ENCODE measurements around the gene KRTAP5-9. TPM values are rescaled to one million over a fixed set of nuclear protein-coding genes. Genes with fewer than 3 reads are reported as not detected.

Gene KRTAP5-9
- polyA plus RNA-seq, 1 donor (not counting 4 experiments of a cell fraction or from before 2014, with no cell fraction given) = 0.05 TPM

GRCh38 chr11:71542382-71542781, 5.8 kb upstream of the KRTAP5-9 start:
- Histone ChIP-seq H3K4me3 (ENCODE audit: control insufficient read depth in 2 of 3, extremely low read depth in 1 of 3, insufficient read depth in 2 of 3, low read depth in 1 of 3, low read length in 3 of 3) (no peak overlapping the region), H3K27ac (ENCODE audit: control insufficient read depth, insufficient read depth, low read length) (no peak overlapping the region), H3K27me3 (ENCODE audit: control insufficient read depth, extremely low read depth, insufficient read depth, low read length) (no peaks in the 10 kb centered on the region), H3K9me1 (ENCODE audit: control insufficient read depth, extremely low read depth, insufficient read depth, low read length) (no peaks in the 10 kb centered on the region), H3K36me3 (ENCODE audit: control insufficient read depth in 2 of 2, extremely low read depth in 1 of 2, insufficient read depth in 2 of 2, low read length in 2 of 2) (no peaks in the 10 kb centered on the region), H3K9ac (ENCODE audit: control insufficient read depth, extremely low read depth, insufficient read depth, low read length) (no peak overlapping the region), H3K4me1 (ENCODE audit: control insufficient read depth, extremely low read depth, insufficient read depth, low read length) (no peaks in the 10 kb centered on the region), H3K79me2 (ENCODE audit: control insufficient read depth, insufficient read depth, low read length) (no peaks in the 10 kb centered on the region), H4K20me1 (ENCODE audit: control insufficient read depth, extremely low read depth, insufficient read depth, low read length) (no peaks in the 10 kb centered on the region), H2AFZ (ENCODE audit: control insufficient read depth, low read length) (no peak overlapping the region), H3K4me2 (ENCODE audit: control insufficient read depth, extremely low read depth, insufficient read depth, low read depth, low read length) (no peak overlapping the region), H3K9me3 (ENCODE audit: control insufficient read depth, low read depth, low read length) (no peaks in the 10 kb centered on the region)
- TF ChIP-seq CTCF (optimal IDR thresholded peaks at IDR 0.05 in 1 of 3, IDR thresholded peaks at IDR 0.05 in 1 of 3, conservative IDR thresholded peaks at IDR 0.05 in 1 of 3; ENCODE audit: extremely low read depth in 1 of 3, insufficient read depth in 2 of 3, low read length in 3 of 3) = no peak
- TF ChIP-seq EZH2 (IDR thresholded peaks at IDR 0.05; ENCODE audit: low read length) = no peak
- FAIRE-seq = no peak
- dilution Hi-C loops (cut with MboI; ENCODE audit: extremely low pct_ligation_motif_present, low sequenced_read_pairs) = no loop called here
- DNase-seq (ENCODE audit: low read depth, low spot score) = no peak

- H3K9me3 ChIP-seq (ENCODE audit: control insufficient read depth, low read depth, low read length) = no peaks in the 10 kb centered on the region
- no peak overlapping the region for H3K9ac ChIP-seq (ENCODE audit: control insufficient read depth, extremely low read depth, insufficient read depth, low read length)
- H3K27ac ChIP-seq (ENCODE audit: control insufficient read depth, insufficient read depth, low read length) = no peak overlapping the region
- H3K79me2 ChIP-seq (ENCODE audit: control insufficient read depth, insufficient read depth, low read length) = no peaks in the 10 kb centered on the region
- no peaks in the 10 kb centered on the region for H3K9me1 ChIP-seq (ENCODE audit: control insufficient read depth, extremely low read depth, insufficient read depth, low read length)
- DNase-seq (ENCODE audit: low read depth, low spot score) (no peak), FAIRE-seq (no peak)
- H2AFZ ChIP-seq (ENCODE audit: control insufficient read depth, low read length) = no peak overlapping the region
- dilution Hi-C loops (cut with MboI; ENCODE audit: extremely low pct_ligation_motif_present, low sequenced_read_pairs) = no loop called here
- TF ChIP-seq EZH2 (IDR thresholded peaks at IDR 0.05; ENCODE audit: low read length) = no peak
- no peak for TF ChIP-seq CTCF (optimal IDR thresholded peaks at IDR 0.05 in 1 of 3, IDR thresholded peaks at IDR 0.05 in 1 of 3, conservative IDR thresholded peaks at IDR 0.05 in 1 of 3; ENCODE audit: extremely low read depth in 1 of 3, insufficient read depth in 2 of 3, low read length in 3 of 3)
- no peak overlapping the region for H3K4me2 ChIP-seq (ENCODE audit: control insufficient read depth, extremely low read depth, insufficient read depth, low read depth, low read length)
- H3K4me3 ChIP-seq (ENCODE audit: control insufficient read depth in 2 of 3, extremely low read depth in 1 of 3, insufficient read depth in 2 of 3, low read depth in 1 of 3, low read length in 3 of 3) = no peak overlapping the region
- H3K27me3 ChIP-seq (ENCODE audit: control insufficient read depth, extremely low read depth, insufficient read depth, low read length) = no peaks in the 10 kb centered on the region
- no peaks in the 10 kb centered on the region for H4K20me1 ChIP-seq (ENCODE audit: control insufficient read depth, extremely low read depth, insufficient read depth, low read length)
- H3K36me3 ChIP-seq (ENCODE audit: control insufficient read depth in 2 of 2, extremely low read depth in 1 of 2, insufficient read depth in 2 of 2, low read length in 2 of 2) = no peaks in the 10 kb centered on the region
- no peaks in the 10 kb centered on the region for H3K4me1 ChIP-seq (ENCODE audit: control insufficient read depth, extremely low read depth, insufficient read depth, low read length)
These were observed 5.1 kb upstream of the KRTAP5-9 start for GRCh38 chr11:71542879-71543777.

All from keratinocyte (primary cell).